GM19023 (cell line): ENCODE results near the gene CDKAL1.

ENCODE experiments used
- ATAC-seq: cut with Tn5 transposase; IDR thresholded peaks from one replicate; pipeline ENCODE4 v1.9.1; 2021; ENCODE audit warnings: mild to moderate bottlenecking, moderate library complexity; ENCODE audit not compliant: unreplicated experiment

CDKAL1 gene

GRCh38 chr6:20868397-20869096 is 334.3 kb downstream of the CDKAL1 start:
- ATAC-seq: no peak

GRCh38 chr6:20870021-20870420 is 335.8 kb downstream of the CDKAL1 start:
- ATAC-seq: no peak

- no peak for ATAC-seq
Measured at GRCh38 chr6:20870493-20870892, 336.2 kb downstream of the CDKAL1 start.

- ATAC-seq: no peak
Measured at GRCh38 chr6:20873425-20874190, 339.4 kb downstream of the CDKAL1 start.

- ATAC-seq: no peak
Measured at GRCh38 chr6:20875369-20875963, 341.2 kb downstream of the CDKAL1 start.

GRCh38 chr6:20876036-20876435 is 341.8 kb downstream of the CDKAL1 start:
- ATAC-seq: no peak

- no peak for ATAC-seq
Measured at GRCh38 chr6:20876561-20876960, 342.3 kb downstream of the CDKAL1 start.

- ATAC-seq: peak; percentile 99
Measured at GRCh38 chr6:20877008-20877937, 343.0 kb downstream of the CDKAL1 start.

- ATAC-seq: no peak
Measured at GRCh38 chr6:20879121-20879520, 344.9 kb downstream of the CDKAL1 start.

- ATAC-seq: no peak
Measured at GRCh38 chr6:20879526-20879925, 345.3 kb downstream of the CDKAL1 start.

GRCh38 chr6:20881365-20881764 is 347.1 kb downstream of the CDKAL1 start:
- ATAC-seq: no peak

GRCh38 chr6:20882014-20882413 is 347.8 kb downstream of the CDKAL1 start:
- ATAC-seq: no peak

- no peak for ATAC-seq
Measured at GRCh38 chr6:20885076-20885475, 350.8 kb downstream of the CDKAL1 start.

GRCh38 chr6:20891161-20891560 is 356.9 kb downstream of the CDKAL1 start:
- no peak for ATAC-seq

- no peak for ATAC-seq
Measured at GRCh38 chr6:20892365-20892764, 358.1 kb downstream of the CDKAL1 start.

GRCh38 chr6:20893412-20893811 is 359.2 kb downstream of the CDKAL1 start:
- ATAC-seq: no peak

GRCh38 chr6:20900389-20901160 is 366.3 kb downstream of the CDKAL1 start:
- ATAC-seq: peak; percentile 96

GRCh38 chr6:20905377-20905776 is 371.1 kb downstream of the CDKAL1 start:
- ATAC-seq: no peak

- ATAC-seq: no peak
Measured at GRCh38 chr6:20906945-20907344, 372.7 kb downstream of the CDKAL1 start.

- no peak for ATAC-seq
Measured at GRCh38 chr6:20907486-20908071, 373.3 kb downstream of the CDKAL1 start.
